Measurements from ENCODE around the gene TSNAX.

TSNAX gene

DNA sequence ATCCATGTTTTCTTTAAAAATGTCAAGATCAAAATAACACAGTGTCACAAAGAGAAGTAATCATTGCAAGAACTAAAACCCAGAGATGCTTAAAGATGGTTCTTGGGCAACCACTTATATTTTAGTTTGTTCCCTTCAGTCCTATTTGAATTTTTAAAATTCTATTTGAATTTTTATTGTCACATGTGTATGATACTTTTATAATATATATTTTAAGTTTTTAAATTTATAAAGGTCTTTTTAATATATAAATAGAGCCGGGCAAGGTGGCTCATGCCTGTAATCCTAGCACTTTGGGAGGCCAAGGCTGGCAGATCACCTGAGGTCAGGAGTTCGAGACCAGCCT is 75.8 kb downstream of the TSNAX start:
- no peak for DNase-seq

DNA sequence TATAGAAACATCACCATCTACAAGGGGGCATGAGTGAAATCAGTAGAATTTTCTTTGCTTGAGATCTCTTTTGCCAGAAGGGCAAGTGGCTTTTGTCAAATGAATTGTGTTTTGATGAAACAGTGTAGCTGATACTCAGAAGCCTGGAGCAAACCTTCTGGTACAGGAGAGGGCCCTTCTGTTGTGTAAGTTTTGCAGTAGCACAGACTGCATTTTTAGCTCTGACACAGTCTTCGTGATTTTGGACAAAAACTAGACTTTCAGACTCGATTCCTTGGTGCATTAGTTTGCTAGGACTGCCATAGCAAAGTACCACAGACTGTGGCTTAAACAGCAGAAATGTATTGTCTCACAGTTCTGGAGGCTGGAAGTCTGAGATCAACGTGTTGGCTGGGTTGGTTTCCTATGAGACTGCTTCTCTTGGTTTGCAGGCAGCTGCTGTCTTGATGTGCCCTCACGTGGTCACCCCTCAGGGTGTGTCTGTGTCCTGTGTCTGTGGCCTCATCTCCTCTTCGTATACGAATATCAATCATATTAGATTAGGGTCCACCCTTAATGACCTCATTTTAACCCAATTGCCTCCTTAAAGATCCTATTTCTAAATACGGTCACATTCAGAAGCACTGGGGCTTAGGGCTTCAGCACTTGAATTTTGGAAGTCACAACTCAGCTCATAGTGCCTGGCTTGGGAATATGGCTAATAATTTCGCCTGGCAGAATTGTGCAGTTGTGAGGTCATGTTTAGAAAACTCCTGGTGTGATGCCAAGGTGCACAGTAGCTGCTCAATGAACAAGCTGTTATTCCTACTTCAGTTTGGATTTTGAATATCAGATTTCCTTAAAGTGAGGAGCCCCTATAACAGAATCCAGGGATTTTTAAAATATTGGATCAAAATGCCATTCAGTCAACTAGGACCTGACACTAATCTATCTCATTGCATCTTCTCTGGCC is 77.0 kb downstream of the TSNAX start:
- no peak for DNase-seq

DNA sequence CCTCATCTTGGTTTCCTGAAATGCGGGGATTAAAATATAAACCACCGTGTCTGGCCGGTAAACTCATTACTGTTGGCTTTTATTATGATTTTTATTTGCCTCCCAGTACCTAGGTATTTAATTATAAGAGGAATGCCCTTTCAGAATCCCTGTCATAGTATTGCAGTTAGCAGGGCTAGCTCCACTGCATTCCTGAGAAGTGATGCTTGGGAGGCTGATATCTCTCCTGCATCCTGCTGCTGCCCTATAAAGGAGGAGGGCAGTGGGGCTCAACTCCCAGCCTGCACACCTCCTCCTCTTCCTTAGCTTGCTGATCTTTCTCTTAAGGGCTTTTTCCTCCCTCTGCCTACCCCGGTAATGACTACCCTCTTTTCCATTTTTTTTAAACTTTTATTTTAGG is 78.2 kb downstream of the TSNAX start:
- DNase-seq: no peak

DNA sequence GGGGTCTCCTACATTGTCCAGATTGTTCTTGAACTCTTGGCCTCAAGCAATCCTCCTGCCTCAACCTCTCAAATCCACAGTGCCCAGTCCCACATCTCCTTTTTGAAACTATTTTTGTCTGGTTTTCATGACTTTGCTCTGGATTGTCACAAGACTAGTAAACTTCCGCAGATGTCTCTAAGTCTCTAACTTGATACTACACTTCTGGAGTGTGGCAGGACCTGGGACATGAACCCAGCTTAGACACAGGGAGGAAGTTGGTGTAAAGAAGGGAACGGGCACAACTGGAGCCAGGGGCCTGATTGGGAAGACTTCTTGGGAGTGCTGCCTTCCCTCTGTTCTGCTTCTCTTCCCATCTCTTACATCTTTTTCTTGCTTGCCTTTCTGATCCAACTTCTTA is 81.9 kb downstream of the TSNAX start:
- no peak for DNase-seq

DNA sequence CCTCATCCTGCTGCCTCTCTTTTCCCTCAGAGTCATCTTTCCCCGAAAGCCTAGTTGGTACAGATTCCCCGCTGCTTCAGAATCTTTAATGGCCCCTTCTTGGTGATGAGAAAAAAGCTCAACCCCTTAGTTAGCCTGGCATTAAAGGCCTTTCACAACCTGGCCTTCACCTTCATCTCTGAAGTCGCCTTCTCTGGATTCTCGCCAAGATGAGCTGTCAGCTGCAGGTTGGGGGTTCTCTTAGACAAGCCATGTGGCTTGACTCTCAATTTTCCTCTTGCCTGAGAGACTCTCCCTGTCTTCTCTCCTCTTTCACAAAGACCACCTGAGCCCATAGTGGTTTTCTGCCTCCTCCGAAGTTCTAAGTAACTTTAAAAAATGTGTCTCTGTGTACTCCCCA is 82.6 kb downstream of the TSNAX start:
- no peak for DNase-seq

DNA sequence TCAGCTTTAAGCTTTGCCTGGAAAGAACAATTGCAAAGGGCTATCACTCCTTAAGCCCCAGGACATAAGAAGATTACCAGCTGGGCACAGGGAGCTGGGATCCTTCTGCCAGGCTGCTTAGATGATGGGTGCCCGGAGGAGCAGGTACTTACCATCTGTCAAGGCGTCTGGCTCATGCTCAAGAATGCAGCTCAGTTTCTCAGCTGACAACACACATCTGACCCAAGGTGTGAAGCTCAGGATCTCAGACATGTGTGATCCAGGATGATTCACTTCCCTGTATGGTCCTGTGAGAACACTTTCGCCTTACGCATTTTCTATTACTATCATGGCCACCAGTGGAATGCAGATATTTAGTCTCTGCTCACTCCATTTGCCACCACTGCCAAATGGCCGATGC is 83.4 kb downstream of the TSNAX start:
- DNase-seq: no peak

DNA sequence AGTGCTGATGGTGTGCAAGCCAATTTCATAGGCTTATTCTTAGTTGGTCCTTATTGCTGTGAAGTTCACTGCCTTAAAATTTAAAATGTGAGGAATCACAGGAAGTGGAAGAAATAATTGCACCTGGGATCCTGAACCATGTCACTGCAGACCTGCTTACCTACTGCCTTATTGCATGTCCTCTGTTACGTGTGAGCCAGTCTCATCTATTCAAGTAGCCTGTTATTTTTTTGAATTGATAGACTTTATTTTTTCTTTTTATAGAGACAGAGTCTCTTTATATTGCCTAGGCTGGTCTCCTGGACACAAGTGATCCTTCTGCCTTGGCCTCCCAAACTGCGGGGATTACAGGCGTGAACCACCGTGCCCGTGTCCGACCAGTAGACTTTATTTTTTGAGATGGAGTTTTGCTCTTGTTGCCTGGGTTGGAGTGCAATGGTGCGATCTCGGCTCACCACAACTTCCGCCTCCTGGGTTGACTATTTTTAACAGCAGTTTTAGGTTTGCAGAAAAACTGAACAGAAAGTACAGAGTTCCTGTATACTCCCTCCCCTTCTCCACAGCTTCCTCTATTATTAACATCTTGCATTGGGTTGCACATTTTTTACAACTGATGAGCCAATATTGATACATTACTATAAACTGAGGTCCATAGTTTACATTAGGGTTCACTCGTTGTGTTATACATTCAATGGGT is 84.1 kb downstream of the TSNAX start:
- no peak for DNase-seq

DNA sequence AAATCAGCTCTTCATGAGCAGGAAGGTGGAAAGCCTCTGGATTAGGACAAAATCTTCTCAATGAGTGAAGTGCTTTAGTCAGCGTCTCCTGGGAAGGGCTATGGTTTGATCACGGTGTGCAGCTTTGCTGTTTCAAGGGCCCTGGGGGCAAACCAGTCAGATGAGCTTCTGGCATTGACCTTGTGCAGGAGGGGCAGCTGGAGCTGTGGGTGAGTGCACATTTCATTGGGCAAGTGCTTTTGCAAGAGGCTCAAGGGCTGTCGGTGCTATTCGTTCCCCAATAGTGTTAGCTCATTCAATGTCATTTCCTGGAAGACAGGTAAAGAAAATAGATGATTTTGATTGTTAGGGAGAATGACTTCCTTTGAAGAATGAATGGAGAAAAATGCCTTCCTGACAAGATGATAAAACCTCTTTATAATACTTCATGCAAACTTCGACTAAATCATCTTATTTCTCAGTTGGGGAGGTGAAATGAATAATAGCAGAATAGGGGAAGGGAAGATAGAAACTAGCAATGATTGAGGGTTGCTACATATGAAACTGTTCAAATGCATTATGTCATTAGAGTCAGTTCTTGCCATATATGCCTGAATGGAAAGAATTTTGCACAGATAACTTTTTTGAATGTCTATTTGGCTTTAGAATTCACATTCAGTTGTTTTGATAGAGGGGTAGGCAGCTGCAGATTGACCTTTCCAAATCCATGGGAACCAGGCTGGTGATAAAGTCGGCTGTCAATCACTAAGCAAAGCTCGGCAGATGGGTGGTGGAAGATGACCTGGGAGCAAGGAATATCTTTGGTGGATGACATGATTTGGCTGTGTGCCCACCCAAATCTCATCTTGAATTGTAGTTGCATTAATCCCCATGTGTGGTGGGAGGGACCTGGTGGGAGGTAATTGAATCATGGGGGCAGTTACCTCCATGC is 85.2 kb downstream of the TSNAX start:
- no peak for DNase-seq

Measured in NCI-H1694 treated with DMSO at 0.1 percent for 48 hours (cell line).